ENCODE measurements around the gene VSX1. TPM values are rescaled to one million over a fixed set of nuclear protein-coding genes. Genes with fewer than 3 reads are reported as not detected.

Gene VSX1
- total RNA-seq, 1 experiment from 2014 or later, result not detected

- Histone ChIP-seq H3K79me2 (ENCODE audit: low read length) (no peaks in the 10 kb centered on the region), H3K4me1 (ENCODE audit: low read length) (peaks cover 8% of the 10 kb centered on the region), H3K9me3 (ENCODE audit: low read length) (no peaks in the 10 kb centered on the region), H3K36me3 (ENCODE audit: insufficient read depth, low read length) (no peaks in the 10 kb centered on the region), H3K27ac (ENCODE audit: low read length) (no peak overlapping the region), H3K9ac (ENCODE audit: low read length) (no peak overlapping the region), H2AFZ (ENCODE audit: low read length) (no peak overlapping the region), H4K20me1 (ENCODE audit: insufficient read depth, low read depth, low read length) (no peaks in the 10 kb centered on the region), H3K4me2 (ENCODE audit: low read depth, low read length, poor library complexity, severe bottlenecking) (no peak overlapping the region), H3K9me2 (replicated peaks; ENCODE audit: insufficient read depth, low read length) (no peaks in the 10 kb centered on the region), H3K4me3 (ENCODE audit: low read length) (no peak overlapping the region), H3K27me3 (ENCODE audit: low read length) (no peaks in the 10 kb centered on the region)
- no peak for DNase-seq
These were observed 15.6 kb downstream of the VSX1 start for GRCh38 chr20:25066386-25066785.

- no peak overlapping the region for H3K4me2 ChIP-seq (ENCODE audit: low read depth, low read length, poor library complexity, severe bottlenecking)
- DNase-seq, result peak; percentile 91
- no peaks in the 10 kb centered on the region for H3K9me2 ChIP-seq (replicated peaks; ENCODE audit: insufficient read depth, low read length)
These were observed 16.2 kb downstream of the VSX1 start for GRCh38 chr20:25065625-25066338.

GRCh38 chr20:25065072-25065624, 16.8 kb downstream of the VSX1 start:
- H3K27me3 ChIP-seq (ENCODE audit: low read length), result no peaks in the 10 kb centered on the region
- H4K20me1 ChIP-seq (ENCODE audit: insufficient read depth, low read depth, low read length), result no peaks in the 10 kb centered on the region
- no peak overlapping the region; the same call in 1 of the 2 replicates for H3K4me3 ChIP-seq (ENCODE audit: low read length)
- H3K9me3 ChIP-seq (ENCODE audit: low read length), result no peaks in the 10 kb centered on the region
- no peaks in the 10 kb centered on the region for H3K36me3 ChIP-seq (ENCODE audit: insufficient read depth, low read length)
- no peak overlapping the region for H3K9ac ChIP-seq (ENCODE audit: low read length)
- H3K79me2 ChIP-seq (ENCODE audit: low read length), result no peaks in the 10 kb centered on the region
- no peak overlapping the region for H3K27ac ChIP-seq (ENCODE audit: low read length)
- H3K9me2 ChIP-seq (replicated peaks; ENCODE audit: insufficient read depth, low read length), result no peaks in the 10 kb centered on the region
- peaks cover 8% of the 10 kb centered on the region for H3K4me1 ChIP-seq (ENCODE audit: low read length)
- no peak overlapping the region for H3K4me2 ChIP-seq (ENCODE audit: low read depth, low read length, poor library complexity, severe bottlenecking)
- DNase-seq, result no peak
- H2AFZ ChIP-seq (ENCODE audit: low read length), result no peak overlapping the region

More at GRCh38 chr20:25065625-25066338, 16.2 kb downstream of the VSX1 start:
- H3K4me1 ChIP-seq (ENCODE audit: low read length), result peaks cover 8% of the 10 kb centered on the region
- no peaks in the 10 kb centered on the region for H3K79me2 ChIP-seq (ENCODE audit: low read length)
- no peaks in the 10 kb centered on the region for H3K36me3 ChIP-seq (ENCODE audit: insufficient read depth, low read length)
- H3K4me3 ChIP-seq (ENCODE audit: low read length), result no peak overlapping the region; the same call in 1 of the 2 replicates
- H3K9ac ChIP-seq (ENCODE audit: low read length), result no peak overlapping the region
- H3K27me3 ChIP-seq (ENCODE audit: low read length), result no peaks in the 10 kb centered on the region
- no peak overlapping the region for H2AFZ ChIP-seq (ENCODE audit: low read length)
- no peaks in the 10 kb centered on the region for H3K9me3 ChIP-seq (ENCODE audit: low read length)
- H3K27ac ChIP-seq (ENCODE audit: low read length), result no peak overlapping the region
- H4K20me1 ChIP-seq (ENCODE audit: insufficient read depth, low read depth, low read length), result no peaks in the 10 kb centered on the region

GRCh38 chr20:25064561-25065071, 17.3 kb downstream of the VSX1 start:
- Histone ChIP-seq H3K9ac (ENCODE audit: low read length) (no peak overlapping the region), H3K4me2 (ENCODE audit: low read depth, low read length, poor library complexity, severe bottlenecking) (no peak overlapping the region)

GRCh38 chr20:25063981-25064380, 18.0 kb downstream of the VSX1 start:
- Histone ChIP-seq H3K36me3 (ENCODE audit: insufficient read depth, low read length) (no peaks in the 10 kb centered on the region), H2AFZ (ENCODE audit: low read length) (no peak overlapping the region), H3K9me2 (replicated peaks; ENCODE audit: insufficient read depth, low read length) (no peaks in the 10 kb centered on the region), H3K4me3 (ENCODE audit: low read length) (no peak overlapping the region), H3K9me3 (ENCODE audit: low read length) (no peaks in the 10 kb centered on the region), H3K4me1 (ENCODE audit: low read length) (peaks cover 15% of the 10 kb centered on the region), H3K27me3 (ENCODE audit: low read length) (no peaks in the 10 kb centered on the region), H3K27ac (ENCODE audit: low read length) (no peak overlapping the region), H3K79me2 (ENCODE audit: low read length) (no peaks in the 10 kb centered on the region), H3K4me2 (ENCODE audit: low read depth, low read length, poor library complexity, severe bottlenecking) (no peak overlapping the region), H3K9ac (ENCODE audit: low read length) (no peak overlapping the region), H4K20me1 (ENCODE audit: insufficient read depth, low read depth, low read length) (no peaks in the 10 kb centered on the region)
- no peak for DNase-seq

More at GRCh38 chr20:25064561-25065071, 17.3 kb downstream of the VSX1 start:
- Histone ChIP-seq H3K27ac (ENCODE audit: low read length) (no peak overlapping the region), H4K20me1 (ENCODE audit: insufficient read depth, low read depth, low read length) (no peaks in the 10 kb centered on the region), H3K36me3 (ENCODE audit: insufficient read depth, low read length) (no peaks in the 10 kb centered on the region), H3K27me3 (ENCODE audit: low read length) (no peaks in the 10 kb centered on the region), H3K4me1 (ENCODE audit: low read length) (peaks cover 9% of the 10 kb centered on the region), H3K4me3 (ENCODE audit: low read length) (no peak overlapping the region), H3K9me3 (ENCODE audit: low read length) (no peaks in the 10 kb centered on the region), H3K79me2 (ENCODE audit: low read length) (no peaks in the 10 kb centered on the region), H2AFZ (ENCODE audit: low read length) (no peak overlapping the region), H3K9me2 (replicated peaks; ENCODE audit: insufficient read depth, low read length) (no peaks in the 10 kb centered on the region)
- DNase-seq, result no peak

- Histone ChIP-seq H3K27ac (ENCODE audit: low read length) (no peak overlapping the region), H3K79me2 (ENCODE audit: low read length) (no peaks in the 10 kb centered on the region), H2AFZ (ENCODE audit: low read length) (no peak overlapping the region), H4K20me1 (ENCODE audit: insufficient read depth, low read depth, low read length) (no peaks in the 10 kb centered on the region), H3K9ac (ENCODE audit: low read length) (no peak overlapping the region), H3K9me2 (replicated peaks; ENCODE audit: insufficient read depth, low read length) (no peaks in the 10 kb centered on the region), H3K4me2 (ENCODE audit: low read depth, low read length, poor library complexity, severe bottlenecking) (no peak overlapping the region), H3K4me3 (ENCODE audit: low read length) (no peak overlapping the region), H3K9me3 (ENCODE audit: low read length) (no peaks in the 10 kb centered on the region), H3K36me3 (ENCODE audit: insufficient read depth, low read length) (no peaks in the 10 kb centered on the region), H3K4me1 (ENCODE audit: low read length) (peaks cover 19% of the 10 kb centered on the region), H3K27me3 (ENCODE audit: low read length) (no peaks in the 10 kb centered on the region)
- no peak for DNase-seq
These were observed 18.4 kb downstream of the VSX1 start for GRCh38 chr20:25063546-25063945.

- H3K36me3 ChIP-seq (ENCODE audit: insufficient read depth, low read length), result no peaks in the 10 kb centered on the region
- no peak overlapping the region for H3K4me3 ChIP-seq (ENCODE audit: low read length)
- no peak overlapping the region for H3K9ac ChIP-seq (ENCODE audit: low read length)
- H3K9me3 ChIP-seq (ENCODE audit: low read length), result no peaks in the 10 kb centered on the region
- DNase-seq, result no peak
- H3K4me2 ChIP-seq (ENCODE audit: low read depth, low read length, poor library complexity, severe bottlenecking), result no peak overlapping the region
- H3K9me2 ChIP-seq (replicated peaks; ENCODE audit: insufficient read depth, low read length), result no peaks in the 10 kb centered on the region
- H2AFZ ChIP-seq (ENCODE audit: low read length), result no peak overlapping the region
- H3K27ac ChIP-seq (ENCODE audit: low read length), result no peak overlapping the region
- H4K20me1 ChIP-seq (ENCODE audit: insufficient read depth, low read depth, low read length), result no peaks in the 10 kb centered on the region
- H3K27me3 ChIP-seq (ENCODE audit: low read length), result no peaks in the 10 kb centered on the region
- H3K4me1 ChIP-seq (ENCODE audit: low read length), result peaks cover 26% of the 10 kb centered on the region
- H3K79me2 ChIP-seq (ENCODE audit: low read length), result no peaks in the 10 kb centered on the region
These were observed 19.1 kb downstream of the VSX1 start for GRCh38 chr20:25062841-25063240.

GRCh38 chr20:25061821-25062530, 20.0 kb downstream of the VSX1 start:
- H3K4me1 ChIP-seq (ENCODE audit: low read length), result peaks cover 35% of the 10 kb centered on the region
- no peaks in the 10 kb centered on the region for H3K9me3 ChIP-seq (ENCODE audit: low read length)
- peaks cover 2% of the 10 kb centered on the region; the same call in 1 of the 2 replicates for H3K27me3 ChIP-seq (ENCODE audit: low read length)
- no peak overlapping the region for H3K27ac ChIP-seq (ENCODE audit: low read length)
- H3K79me2 ChIP-seq (ENCODE audit: low read length), result no peaks in the 10 kb centered on the region
- no peak overlapping the region for H2AFZ ChIP-seq (ENCODE audit: low read length)
- H3K36me3 ChIP-seq (ENCODE audit: insufficient read depth, low read length), result no peaks in the 10 kb centered on the region
- no peaks in the 10 kb centered on the region for H4K20me1 ChIP-seq (ENCODE audit: insufficient read depth, low read depth, low read length)
- no peak overlapping the region for H3K4me2 ChIP-seq (ENCODE audit: low read depth, low read length, poor library complexity, severe bottlenecking)
- DNase-seq, result no peak
- no peak overlapping the region for H3K4me3 ChIP-seq (ENCODE audit: low read length)
- H3K9me2 ChIP-seq (replicated peaks; ENCODE audit: insufficient read depth, low read length), result no peaks in the 10 kb centered on the region
- H3K9ac ChIP-seq (ENCODE audit: low read length), result no peak overlapping the region

All from Karpas-422 (cell line).